ENCODE results near the gene SIGLEC15.

DNA sequence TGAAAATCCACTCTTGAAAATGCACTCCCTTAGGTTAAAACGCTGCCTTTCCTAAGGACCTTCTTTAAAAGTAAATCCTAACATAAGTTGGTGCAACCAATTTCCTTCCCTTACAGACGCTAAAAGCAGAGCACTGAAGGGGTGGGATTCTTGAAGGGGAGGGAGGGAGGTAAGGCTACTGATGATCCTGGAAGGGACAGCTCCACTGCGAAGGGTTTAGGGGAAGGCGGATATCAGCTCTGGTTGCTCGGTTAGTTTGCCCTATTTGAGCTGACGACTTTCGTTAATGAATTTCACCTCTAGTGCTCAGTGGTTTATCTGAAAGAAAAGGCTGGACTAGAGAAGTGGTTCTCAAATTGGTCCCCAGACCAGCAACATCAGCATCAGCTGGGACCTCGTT lies 49.7 kb upstream of the SIGLEC15 start:
- TF ChIP-seq, protein P1, sequence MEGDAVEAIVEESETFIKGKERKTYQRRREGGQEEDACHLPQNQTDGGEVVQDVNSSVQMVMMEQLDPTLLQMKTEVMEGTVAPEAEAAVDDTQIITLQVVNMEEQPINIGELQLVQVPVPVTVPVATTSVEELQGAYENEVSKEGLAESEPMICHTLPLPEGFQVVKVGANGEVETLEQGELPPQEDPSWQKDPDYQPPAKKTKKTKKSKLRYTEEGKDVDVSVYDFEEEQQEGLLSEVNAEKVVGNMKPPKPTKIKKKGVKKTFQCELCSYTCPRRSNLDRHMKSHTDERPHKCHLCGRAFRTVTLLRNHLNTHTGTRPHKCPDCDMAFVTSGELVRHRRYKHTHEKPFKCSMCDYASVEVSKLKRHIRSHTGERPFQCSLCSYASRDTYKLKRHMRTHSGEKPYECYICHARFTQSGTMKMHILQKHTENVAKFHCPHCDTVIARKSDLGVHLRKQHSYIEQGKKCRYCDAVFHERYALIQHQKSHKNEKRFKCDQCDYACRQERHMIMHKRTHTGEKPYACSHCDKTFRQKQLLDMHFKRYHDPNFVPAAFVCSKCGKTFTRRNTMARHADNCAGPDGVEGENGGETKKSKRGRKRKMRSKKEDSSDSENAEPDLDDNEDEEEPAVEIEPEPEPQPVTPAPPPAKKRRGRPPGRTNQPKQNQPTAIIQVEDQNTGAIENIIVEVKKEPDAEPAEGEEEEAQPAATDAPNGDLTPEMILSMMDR (IDR thresholded peaks at IDR 0.05 in 4 of 5, conservative IDR thresholded peaks at IDR 0.05 in 1 of 5): no peak
- TF ChIP-seq POLR2A (IDR thresholded peaks at IDR 0.05): no peak
